Raji (cell line): ENCODE measurements around the gene LRRC37A3.

Source experiments
- POLR2A ChIP-seq: IDR thresholded peaks from 2 replicates; pipeline ENCODE4 v1.6.1; 2011; ENCODE audit warnings: low read depth, low read length, control low read depth; ENCODE audit not compliant: insufficient read depth

The LRRC37A3 gene

GRCh38 chr17:64919289-64920025, at the start of gene LRRC37A3:
LRRC37A3 (minus strand) TSS chr17:64919478; CDS start chr17:64897257, 22,221 bp downstream.
- peak; percentile 74 for TF ChIP-seq POLR2A

- peak; percentile 47 for TF ChIP-seq POLR2A
These were observed 46.6 kb upstream of the LRRC37A3 start for GRCh38 chr17:64965873-64966287.

- no peak for TF ChIP-seq POLR2A
These were observed 45.5 kb upstream of the LRRC37A3 start for GRCh38 chr17:64964796-64965195.

GRCh38 chr17:64951877-64952276, 32.6 kb upstream of the LRRC37A3 start:
- TF ChIP-seq POLR2A = no peak

GRCh38 chr17:64950871-64951270, 31.6 kb upstream of the LRRC37A3 start:
- TF ChIP-seq POLR2A = no peak

GRCh38 chr17:64947152-64947551, 27.9 kb upstream of the LRRC37A3 start:
- no peak for TF ChIP-seq POLR2A

GRCh38 chr17:64941761-64942160, 22.5 kb upstream of the LRRC37A3 start:
- TF ChIP-seq POLR2A = no peak

- no peak for TF ChIP-seq POLR2A
These were observed 21.8 kb upstream of the LRRC37A3 start for GRCh38 chr17:64941045-64941444.

- TF ChIP-seq POLR2A = no peak
These were observed 20.8 kb upstream of the LRRC37A3 start for GRCh38 chr17:64940055-64940454.

GRCh38 chr17:64938925-64939474, 19.7 kb upstream of the LRRC37A3 start:
- no peak for TF ChIP-seq POLR2A

- no peak for TF ChIP-seq POLR2A
These were observed 19.0 kb upstream of the LRRC37A3 start for GRCh38 chr17:64938290-64938689.

- no peak for TF ChIP-seq POLR2A
These were observed 16.8 kb upstream of the LRRC37A3 start for GRCh38 chr17:64936117-64936516.

GRCh38 chr17:64923051-64923568, 3.8 kb upstream of the LRRC37A3 start:
- 0 out of 2 replicates have a peak, but pooled peaks have one; percentile 24 for TF ChIP-seq POLR2A

GRCh38 chr17:64920419-64921172, 1.3 kb upstream of the LRRC37A3 start:
- TF ChIP-seq POLR2A = no peak

- no peak for TF ChIP-seq POLR2A
These were observed 744 bp upstream of the LRRC37A3 start for GRCh38 chr17:64920026-64920418.

- peak; percentile 56 for TF ChIP-seq POLR2A
These were observed 82.1 kb downstream of the LRRC37A3 start for GRCh38 chr17:64837018-64837761.
